ENCODE data around the gene CDCA4.
A peak's percentile ranks its signal among the peaks of the same experiment; 100 is the strongest.

GRCh38 chr14:104977681-104978653 lies 42.9 kb downstream of the CDCA4 start, which contains the start of gene AHNAK2:
- TF ChIP-seq POLR2A (IDR thresholded peaks at IDR 0.05) (peak; percentile 53), CTCF (IDR thresholded peaks at IDR 0.05) (no peak)
